Stomach (tissue), 4 donors: ENCODE measurements around the gene COL5A1.

Source experiments
- EP300 ChIP-seq: sonication (generic); formaldehyde crosslinking; IDR thresholded peaks from one replicate; pipeline ENCODE4 v1.6.1; 2017; ENCODE audit warnings: antibody characterized with exemption
- TF ChIP-seq, protein P1 (sequence below), 7 experiments: fragments of 450-650 bp in 4 of 7; fragments of 200-600 bp in 3 of 7; sonication (generic) in 3 of 7; IDR thresholded peaks; one replicate each; pipeline ENCODE4 v1.5.1; 2016 to 2019; ENCODE audit warnings: antibody characterized with exemption in 7 of 7, control low read depth in 2 of 7, mild to moderate bottlenecking in 1 of 7

DNA sequence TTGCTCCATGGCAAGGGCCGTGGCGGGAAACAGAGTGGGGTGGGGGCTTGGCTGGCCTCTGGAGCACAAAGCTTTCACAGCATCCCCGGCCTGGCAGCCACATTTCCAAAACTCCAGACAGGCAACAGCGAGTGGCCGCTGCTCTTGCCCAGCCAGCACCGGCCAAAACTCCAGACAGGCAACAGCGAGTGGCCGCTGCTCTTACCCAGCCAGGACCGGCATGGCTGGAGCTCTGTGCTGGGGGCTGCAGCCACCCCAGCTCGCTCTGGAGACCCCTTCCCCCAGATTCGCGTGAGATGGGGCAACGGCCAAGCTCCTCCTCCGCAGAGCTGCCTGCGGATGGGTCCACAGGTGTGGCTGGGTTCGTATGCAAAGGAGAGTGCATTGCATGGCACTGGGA lies 98.5 kb downstream of the COL5A1 start:
- TF ChIP-seq, protein P1, sequence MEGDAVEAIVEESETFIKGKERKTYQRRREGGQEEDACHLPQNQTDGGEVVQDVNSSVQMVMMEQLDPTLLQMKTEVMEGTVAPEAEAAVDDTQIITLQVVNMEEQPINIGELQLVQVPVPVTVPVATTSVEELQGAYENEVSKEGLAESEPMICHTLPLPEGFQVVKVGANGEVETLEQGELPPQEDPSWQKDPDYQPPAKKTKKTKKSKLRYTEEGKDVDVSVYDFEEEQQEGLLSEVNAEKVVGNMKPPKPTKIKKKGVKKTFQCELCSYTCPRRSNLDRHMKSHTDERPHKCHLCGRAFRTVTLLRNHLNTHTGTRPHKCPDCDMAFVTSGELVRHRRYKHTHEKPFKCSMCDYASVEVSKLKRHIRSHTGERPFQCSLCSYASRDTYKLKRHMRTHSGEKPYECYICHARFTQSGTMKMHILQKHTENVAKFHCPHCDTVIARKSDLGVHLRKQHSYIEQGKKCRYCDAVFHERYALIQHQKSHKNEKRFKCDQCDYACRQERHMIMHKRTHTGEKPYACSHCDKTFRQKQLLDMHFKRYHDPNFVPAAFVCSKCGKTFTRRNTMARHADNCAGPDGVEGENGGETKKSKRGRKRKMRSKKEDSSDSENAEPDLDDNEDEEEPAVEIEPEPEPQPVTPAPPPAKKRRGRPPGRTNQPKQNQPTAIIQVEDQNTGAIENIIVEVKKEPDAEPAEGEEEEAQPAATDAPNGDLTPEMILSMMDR (IDR thresholded peaks at IDR 0.05): no peak
- no peak for TF ChIP-seq EP300
